ENCODE data around the gene MYPOP. TPM values are rescaled to one million over a fixed set of nuclear protein-coding genes. Genes with fewer than 3 reads are reported as not detected.
"Not testable (repeated sequence)": the region's sequence is repeated elsewhere in the genome, so short reads cannot be mapped to it uniquely, and the experiment has no call there.

MYPOP gene
- total and polyA plus RNA-seq, 3 donors from 2014 or later, result 9.4 to 11.1 (median 9.5) TPM

DNA sequence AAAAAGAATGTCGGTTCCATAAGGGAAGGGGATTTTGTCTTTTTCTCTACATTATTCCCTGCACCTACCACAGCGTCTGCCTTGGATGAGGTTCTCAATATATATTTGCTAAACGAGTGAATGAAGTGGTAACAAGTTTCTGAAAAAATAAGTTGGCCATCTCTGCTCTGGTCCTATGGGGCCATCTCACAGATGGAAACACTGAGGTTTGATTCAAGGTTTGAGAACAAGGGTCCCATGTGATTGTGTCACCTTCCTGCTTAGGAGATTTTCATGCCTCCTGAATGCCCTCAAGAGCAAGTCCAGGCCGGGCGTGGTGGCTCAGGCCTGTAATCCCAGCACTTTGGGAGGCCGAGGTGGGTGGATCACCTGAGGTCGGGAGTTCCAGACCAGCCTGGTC is 3.2 kb downstream of the MYPOP start:
- no peak for DNase-seq
- Histone ChIP-seq H3K9me3 (no peaks in the 10 kb centered on the region), H3K27me3 (no peaks in the 10 kb centered on the region), H3K36me3 (ENCODE audit: low read depth, missing control alignments) (no peaks in the 10 kb centered on the region), H3K4me3 (no peak overlapping the region), H3K27ac (no peak overlapping the region), H3K4me1 (peaks cover 14% of the 10 kb centered on the region)
- intact Hi-C loops (cut with DNase I; ENCODE audit: low total_unique reads), result no loop called here
- no peak for TF ChIP-seq POLR2A (IDR thresholded peaks at IDR 0.05)
- TF ChIP-seq, protein P1, sequence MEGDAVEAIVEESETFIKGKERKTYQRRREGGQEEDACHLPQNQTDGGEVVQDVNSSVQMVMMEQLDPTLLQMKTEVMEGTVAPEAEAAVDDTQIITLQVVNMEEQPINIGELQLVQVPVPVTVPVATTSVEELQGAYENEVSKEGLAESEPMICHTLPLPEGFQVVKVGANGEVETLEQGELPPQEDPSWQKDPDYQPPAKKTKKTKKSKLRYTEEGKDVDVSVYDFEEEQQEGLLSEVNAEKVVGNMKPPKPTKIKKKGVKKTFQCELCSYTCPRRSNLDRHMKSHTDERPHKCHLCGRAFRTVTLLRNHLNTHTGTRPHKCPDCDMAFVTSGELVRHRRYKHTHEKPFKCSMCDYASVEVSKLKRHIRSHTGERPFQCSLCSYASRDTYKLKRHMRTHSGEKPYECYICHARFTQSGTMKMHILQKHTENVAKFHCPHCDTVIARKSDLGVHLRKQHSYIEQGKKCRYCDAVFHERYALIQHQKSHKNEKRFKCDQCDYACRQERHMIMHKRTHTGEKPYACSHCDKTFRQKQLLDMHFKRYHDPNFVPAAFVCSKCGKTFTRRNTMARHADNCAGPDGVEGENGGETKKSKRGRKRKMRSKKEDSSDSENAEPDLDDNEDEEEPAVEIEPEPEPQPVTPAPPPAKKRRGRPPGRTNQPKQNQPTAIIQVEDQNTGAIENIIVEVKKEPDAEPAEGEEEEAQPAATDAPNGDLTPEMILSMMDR (IDR thresholded peaks at IDR 0.05), result no peak
- WGBS, 2 donors, result 94 to 97% methylated on average over 6 to 7 of the region's 7 CpGs

DNA sequence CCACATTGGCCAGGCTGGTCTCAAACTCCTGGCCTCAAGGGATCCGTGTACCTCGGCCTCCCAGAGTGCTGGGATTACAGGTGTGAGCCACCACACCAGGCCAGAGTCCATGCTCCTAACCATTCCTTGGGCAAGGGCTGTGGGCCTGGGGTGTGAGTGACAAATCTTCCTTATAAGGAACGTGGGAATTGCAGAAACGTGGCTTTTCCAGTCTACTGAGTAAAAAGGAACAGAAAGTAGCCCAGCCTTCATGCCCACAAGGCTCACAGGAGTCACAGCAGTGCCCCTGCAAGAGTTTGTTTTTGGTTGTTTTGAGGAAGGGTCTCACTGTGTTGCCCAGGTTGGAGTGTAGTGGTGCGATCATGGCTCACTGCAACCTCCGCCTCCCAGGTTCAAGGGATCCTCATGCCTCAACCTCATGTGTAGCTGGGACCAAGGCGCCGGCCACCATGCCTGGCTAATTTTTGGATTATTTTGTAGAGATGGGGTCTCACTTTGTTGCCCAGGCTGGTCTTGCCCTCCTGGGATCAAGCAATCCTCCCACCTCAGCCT is 5.1 kb downstream of the MYPOP start:
- no peak for DNase-seq
- Histone ChIP-seq H3K27me3 (no peaks in the 10 kb centered on the region), H3K36me3 (ENCODE audit: low read depth, missing control alignments) (no peaks in the 10 kb centered on the region), H3K4me1 (peaks cover 12% of the 10 kb centered on the region), H3K9me3 (no peaks in the 10 kb centered on the region), H3K27ac (no peak overlapping the region), H3K4me3 (no peak overlapping the region)
- WGBS, 2 donors, result 92 to 97% methylated on average over 8 of the region's 8 CpGs
- no peak for TF ChIP-seq POLR2A (IDR thresholded peaks at IDR 0.05)
- TF ChIP-seq, protein P1 (IDR thresholded peaks at IDR 0.05), result no peak
- intact Hi-C loops (cut with DNase I; ENCODE audit: low total_unique reads), result no loop called here

DNA sequence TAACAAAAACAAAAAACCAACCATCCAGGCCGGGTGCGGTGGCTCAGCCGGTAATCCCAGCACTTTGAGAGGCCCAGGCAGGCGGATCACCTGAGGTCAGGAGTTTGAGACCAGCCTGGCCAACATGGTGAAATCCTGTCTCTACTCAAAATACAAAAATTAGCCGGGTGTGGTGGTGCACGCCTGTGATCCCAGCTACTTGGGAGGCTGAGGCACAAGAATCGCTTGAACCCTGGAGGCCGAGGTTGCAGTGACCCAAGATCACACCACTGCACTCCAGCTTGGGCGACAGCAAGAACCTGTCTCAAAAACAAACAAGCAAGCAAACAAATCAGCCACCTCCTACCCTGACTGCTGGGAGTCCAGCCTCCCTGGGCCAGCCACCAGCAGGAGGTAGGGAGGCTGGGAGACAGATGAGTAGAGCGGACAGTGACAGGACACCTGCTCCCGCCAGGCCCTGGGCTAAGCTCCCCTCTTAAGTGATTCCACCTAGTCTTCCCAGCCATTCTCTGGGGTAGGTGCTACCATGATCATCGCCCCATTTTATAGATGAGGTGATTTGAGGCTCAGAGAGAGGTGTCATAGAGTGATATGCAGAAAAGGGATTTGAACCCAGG is 6.3 kb downstream of the MYPOP start:
- intact Hi-C loops (cut with DNase I; ENCODE audit: low total_unique reads); DNase-seq; H3K27me3 ChIP-seq; H3K9me3 ChIP-seq; H3K4me1 ChIP-seq; H3K4me3 ChIP-seq; H3K36me3 ChIP-seq (ENCODE audit: low read depth, missing control alignments): not testable (repeated sequence)
- peak overlapping the region; percentile 11 to 36 for H3K27ac ChIP-seq
- WGBS, 2 donors, result 78 to 86% methylated on average over 8 to 12 of the region's 12 CpGs

DNA sequence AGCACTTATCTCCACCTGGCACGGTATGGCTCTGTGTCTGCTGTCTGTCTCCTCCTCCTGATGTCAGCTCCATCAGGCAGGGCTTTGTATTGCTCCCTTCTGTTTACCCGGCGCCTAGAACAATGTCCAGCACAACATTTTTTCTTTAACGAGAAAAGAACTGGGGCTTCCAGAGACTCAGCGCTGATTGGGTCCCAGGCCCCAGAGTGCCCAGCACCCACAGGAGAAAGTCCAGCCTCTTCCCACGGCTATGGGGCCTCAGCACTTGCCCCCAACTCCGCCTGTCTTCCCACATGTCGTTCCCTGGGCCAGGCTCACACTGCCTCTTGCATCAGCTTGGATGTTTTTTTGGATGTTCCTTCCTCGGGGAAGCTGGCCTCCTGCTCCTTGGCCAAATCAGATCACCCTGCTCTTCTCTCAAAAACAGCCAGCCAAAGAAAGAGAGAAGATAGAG is 6.9 kb downstream of the MYPOP start:
- intact Hi-C loops (cut with DNase I; ENCODE audit: low total_unique reads), result no loop called here
- WGBS, 2 donors, result 64 to 66% methylated on average over 9 of the region's 9 CpGs

DNA sequence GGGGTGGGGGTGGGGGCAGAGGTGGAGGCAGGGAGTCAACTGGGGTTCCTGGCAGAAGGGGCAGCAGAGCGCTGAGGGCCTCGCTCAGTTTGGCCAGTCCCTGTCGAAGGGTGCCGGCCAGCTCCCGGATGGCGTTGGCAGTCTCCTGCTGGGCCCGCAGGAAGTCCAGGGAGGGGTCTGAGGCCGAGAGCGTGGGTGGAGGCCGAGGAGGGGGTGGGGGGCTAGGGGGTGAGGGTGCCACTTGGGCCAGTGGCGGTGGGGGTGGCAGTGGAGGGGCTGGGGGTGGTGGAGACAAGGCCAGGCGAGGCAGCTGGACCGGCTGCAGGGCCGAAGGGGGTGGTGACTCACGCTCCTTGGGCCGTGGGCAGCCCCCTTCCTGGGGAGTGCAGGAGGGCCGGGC is 11.5 kb downstream of the MYPOP start:
- intact Hi-C loops (cut with DNase I; ENCODE audit: low total_unique reads), result no loop called here
- TF ChIP-seq, protein P1 (IDR thresholded peaks at IDR 0.05), result no peak
- no peak for TF ChIP-seq POLR2A (IDR thresholded peaks at IDR 0.05)
- Histone ChIP-seq H3K36me3 (ENCODE audit: low read depth, missing control alignments) (no peaks in the 10 kb centered on the region), H3K27ac (no peak overlapping the region), H3K9me3 (no peaks in the 10 kb centered on the region), H3K4me3 (no peak overlapping the region), H3K4me1 (peaks cover 3% of the 10 kb centered on the region), H3K27me3 (no peaks in the 10 kb centered on the region)
- 88% methylated on average over 17 of the region's 17 CpGs; no CpG with 5 or more reads in 1 of the 2 donors for WGBS, 2 donors
- no peak for DNase-seq

More for the DNA sequence above, 6.9 kb downstream of the MYPOP start:
- H3K36me3 ChIP-seq (ENCODE audit: low read depth, missing control alignments), result no peaks in the 10 kb centered on the region
- H3K4me1 ChIP-seq, result peaks cover 2% of the 10 kb centered on the region
- H3K27me3 ChIP-seq, result no peaks in the 10 kb centered on the region
- H3K27ac ChIP-seq, result peak overlapping the region; percentile 11 to 36
- H3K4me3 ChIP-seq, result no peak overlapping the region
- H3K9me3 ChIP-seq, result no peaks in the 10 kb centered on the region
- no peak for DNase-seq
- no peak for TF ChIP-seq POLR2A (IDR thresholded peaks at IDR 0.05)

Measured in testis (tissue), 3 donors.